ENCODE measurements around the gene MAP3K14.

The MAP3K14 gene

DNA sequence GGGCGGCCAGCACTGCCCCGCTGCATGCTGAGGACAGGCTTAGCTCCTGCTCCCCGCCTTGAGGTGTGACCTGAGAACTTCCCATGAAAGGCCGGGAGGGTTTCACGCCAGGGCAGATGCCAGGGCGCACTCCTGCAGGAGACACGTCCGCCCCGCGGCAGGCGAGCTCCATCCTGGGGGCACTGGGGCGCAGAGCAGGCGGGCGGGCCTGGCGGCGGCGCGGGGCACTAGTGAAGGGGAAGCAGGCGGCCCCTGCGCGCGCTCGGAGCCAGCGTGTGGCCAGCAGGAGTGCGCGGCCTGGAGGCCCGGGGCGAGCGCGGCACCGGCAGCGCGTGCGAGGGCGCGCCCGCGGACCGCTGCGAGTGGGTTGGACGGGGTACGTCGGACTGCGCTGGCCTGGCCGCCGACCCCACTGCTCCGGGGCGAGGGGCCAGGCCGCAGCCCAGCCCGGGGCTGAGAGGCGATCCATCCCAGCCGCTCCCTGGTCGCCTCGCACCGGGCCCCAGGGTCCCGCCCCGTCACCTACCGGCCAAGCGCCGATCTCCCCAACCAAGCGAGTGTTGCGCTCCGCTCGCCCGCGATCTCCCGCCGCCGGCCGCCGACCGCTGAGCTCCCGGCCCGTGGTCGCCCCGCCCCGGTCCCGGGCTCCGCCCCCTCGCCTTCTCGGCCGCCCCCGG, at the start of gene MAP3K14:
TSS of gene MAP3K14 (minus strand) at position 587 of the 677 bp plus-strand sequence. CDS start 26,275 bp downstream, outside the sequence.
- Histone ChIP-seq H3K4me1 (ENCODE audit: insufficient read depth, low read length) (peaks cover 64% of the 10 kb centered on the region), H3K9ac (ENCODE audit: low read depth, low read length) (peak within 1 kb of the TSS; percentile 78), H3K9me3 (ENCODE audit: control insufficient read depth, insufficient read depth, low read length) (no peaks in the 10 kb centered on the region), H3K36me3 (ENCODE audit: insufficient read depth, low read length) (no peaks in the 10 kb centered on the region)

GRCh38 chr17:45366049-45366448, 49.2 kb upstream of the MAP3K14 start:
- Histone ChIP-seq H3K9me3 (ENCODE audit: control insufficient read depth, insufficient read depth, low read length) (no peaks in the 10 kb centered on the region), H3K36me3 (ENCODE audit: insufficient read depth, low read length) (no peaks in the 10 kb centered on the region), H3K9ac (ENCODE audit: low read depth, low read length) (no peak overlapping the region), H3K4me1 (ENCODE audit: insufficient read depth, low read length) (peaks cover 34% of the 10 kb centered on the region)

GRCh38 chr17:45364531-45365390, 47.9 kb upstream of the MAP3K14 start:
- Histone ChIP-seq H3K36me3 (ENCODE audit: insufficient read depth, low read length) (no peaks in the 10 kb centered on the region), H3K9ac (ENCODE audit: low read depth, low read length) (peak overlapping the region; percentile 3; the same call in 1 of the 2 replicates), H3K9me3 (ENCODE audit: control insufficient read depth, insufficient read depth, low read length) (no peaks in the 10 kb centered on the region), H3K4me1 (ENCODE audit: insufficient read depth, low read length) (peaks cover 28% of the 10 kb centered on the region)

DNA sequence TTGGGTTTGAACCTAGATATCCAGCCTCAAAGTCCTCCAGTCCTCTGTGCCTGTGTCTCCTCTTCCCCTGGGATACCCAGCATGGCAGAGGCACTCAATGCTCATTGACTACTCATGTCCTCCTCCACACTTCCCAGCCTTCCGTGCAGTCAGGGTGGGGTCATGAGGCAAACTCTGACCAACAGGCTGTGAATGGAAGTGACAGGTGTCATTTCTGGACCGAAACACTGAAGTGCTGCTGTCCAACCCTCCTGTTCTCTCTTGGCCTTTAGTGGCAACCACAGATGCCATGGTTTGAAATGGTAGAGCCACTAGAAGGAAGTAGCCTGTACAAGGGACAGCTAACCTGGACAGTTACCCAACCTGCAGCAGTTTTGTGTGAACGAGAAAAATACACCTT, 46.7 kb upstream of the MAP3K14 start:
- no peaks in the 10 kb centered on the region for H3K9me3 ChIP-seq (ENCODE audit: control insufficient read depth, insufficient read depth, low read length)
- peaks cover 28% of the 10 kb centered on the region for H3K4me1 ChIP-seq (ENCODE audit: insufficient read depth, low read length)
- H3K36me3 ChIP-seq (ENCODE audit: insufficient read depth, low read length) = no peaks in the 10 kb centered on the region
- H3K9ac ChIP-seq (ENCODE audit: low read depth, low read length) = no peak overlapping the region

GRCh38 chr17:45361976-45362375, 45.2 kb upstream of the MAP3K14 start:
- no peak overlapping the region for H3K9ac ChIP-seq (ENCODE audit: low read depth, low read length)
- peaks cover 24% of the 10 kb centered on the region for H3K4me1 ChIP-seq (ENCODE audit: insufficient read depth, low read length)
- H3K36me3 ChIP-seq (ENCODE audit: insufficient read depth, low read length) = no peaks in the 10 kb centered on the region

GRCh38 chr17:45361451-45361850, 44.6 kb upstream of the MAP3K14 start:
- no peak overlapping the region for H3K9ac ChIP-seq (ENCODE audit: low read depth, low read length)
- H3K36me3 ChIP-seq (ENCODE audit: insufficient read depth, low read length) = no peaks in the 10 kb centered on the region
- H3K4me1 ChIP-seq (ENCODE audit: insufficient read depth, low read length) = peaks cover 19% of the 10 kb centered on the region
- no peaks in the 10 kb centered on the region for H3K9me3 ChIP-seq (ENCODE audit: control insufficient read depth, insufficient read depth, low read length)

More at GRCh38 chr17:45361976-45362375, 45.2 kb upstream of the MAP3K14 start:
- H3K9me3 ChIP-seq (ENCODE audit: control insufficient read depth, insufficient read depth, low read length) = no peaks in the 10 kb centered on the region

- Histone ChIP-seq H3K9me3 (ENCODE audit: control insufficient read depth, insufficient read depth, low read length) (no peaks in the 10 kb centered on the region), H3K36me3 (ENCODE audit: insufficient read depth, low read length) (no peaks in the 10 kb centered on the region), H3K4me1 (ENCODE audit: insufficient read depth, low read length) (no peaks in the 10 kb centered on the region; the same call in 1 of the 2 replicates), H3K9ac (ENCODE audit: low read depth, low read length) (no peak overlapping the region)
Observed at GRCh38 chr17:45357364-45357997, 40.7 kb upstream of the MAP3K14 start.

DNA sequence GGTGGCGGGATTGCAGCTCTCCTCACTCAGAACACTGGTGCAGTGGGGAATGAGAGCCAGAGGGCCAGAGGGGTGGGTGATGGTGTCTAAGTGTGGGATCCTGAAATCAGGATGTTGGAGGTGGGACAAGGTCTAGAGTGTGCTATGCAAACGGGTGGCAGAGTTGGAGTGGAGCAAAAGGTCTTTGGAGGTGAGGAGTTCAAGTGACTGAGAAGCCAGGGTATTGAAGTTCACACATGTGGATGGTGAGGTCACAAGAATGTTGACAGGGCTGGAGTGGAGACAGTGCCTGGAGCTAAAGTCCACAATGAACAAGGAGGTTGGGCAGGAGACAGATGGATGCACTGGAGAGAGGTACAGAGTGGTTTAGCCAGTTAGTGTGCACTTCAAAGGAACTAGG, 38.3 kb upstream of the MAP3K14 start:
- no peaks in the 10 kb centered on the region; the same call in 1 of the 2 replicates for H3K4me1 ChIP-seq (ENCODE audit: insufficient read depth, low read length)
- no peaks in the 10 kb centered on the region for H3K36me3 ChIP-seq (ENCODE audit: insufficient read depth, low read length)
- H3K9me3 ChIP-seq (ENCODE audit: control insufficient read depth, insufficient read depth, low read length) = peaks cover 6% of the 10 kb centered on the region; the same call in 1 of the 2 replicates
- no peak overlapping the region for H3K9ac ChIP-seq (ENCODE audit: low read depth, low read length)

DNA sequence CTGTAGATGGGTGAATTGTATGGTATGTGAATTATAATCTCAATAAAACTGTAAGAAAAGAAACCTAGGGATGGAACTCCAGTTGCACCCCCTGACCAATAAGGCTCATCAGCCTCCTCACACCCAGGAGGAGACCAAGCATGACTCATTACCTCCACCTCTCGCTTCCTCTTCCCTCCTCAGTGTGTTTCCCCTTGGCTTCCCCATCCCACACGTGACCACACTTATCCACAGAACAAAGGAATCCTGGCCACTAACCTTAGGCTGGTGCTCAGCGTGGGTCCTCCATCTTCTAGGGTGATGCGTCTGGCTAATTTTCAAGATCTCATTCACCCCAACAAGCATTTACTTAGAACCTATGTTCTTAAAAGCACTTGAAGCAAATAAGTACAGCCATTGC, 36.2 kb upstream of the MAP3K14 start:
- Histone ChIP-seq H3K9me3 (ENCODE audit: control insufficient read depth, insufficient read depth, low read length) (peaks cover 6% of the 10 kb centered on the region; the same call in 1 of the 2 replicates), H3K9ac (ENCODE audit: low read depth, low read length) (no peak overlapping the region), H3K4me1 (ENCODE audit: insufficient read depth, low read length) (no peaks in the 10 kb centered on the region; the same call in 1 of the 2 replicates), H3K36me3 (ENCODE audit: insufficient read depth, low read length) (no peaks in the 10 kb centered on the region)

DNA sequence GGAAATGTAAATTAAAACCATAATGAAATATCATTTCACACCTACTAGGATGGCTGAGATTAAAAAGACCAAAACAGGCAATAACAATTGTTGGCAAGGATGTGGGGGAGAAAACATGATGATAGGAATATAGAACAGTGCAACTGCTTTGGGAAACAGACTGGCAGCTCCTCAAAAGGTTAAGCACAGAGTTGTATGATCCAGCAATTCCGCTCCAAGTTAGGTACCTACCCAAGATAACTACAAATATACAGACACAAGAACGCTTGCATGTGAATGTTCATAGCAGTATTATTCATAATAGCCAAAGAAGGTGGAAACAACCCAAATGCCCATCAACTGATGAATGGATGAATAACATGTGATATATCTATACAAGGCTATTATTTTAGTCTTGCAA, 35.0 kb upstream of the MAP3K14 start:
- Histone ChIP-seq H3K4me1 (ENCODE audit: insufficient read depth, low read length) (no peaks in the 10 kb centered on the region; the same call in 1 of the 2 replicates), H3K36me3 (ENCODE audit: insufficient read depth, low read length) (no peaks in the 10 kb centered on the region), H3K9me3 (ENCODE audit: control insufficient read depth, insufficient read depth, low read length) (peaks cover 6% of the 10 kb centered on the region; the same call in 1 of the 2 replicates), H3K9ac (ENCODE audit: low read depth, low read length) (no peak overlapping the region)

DNA sequence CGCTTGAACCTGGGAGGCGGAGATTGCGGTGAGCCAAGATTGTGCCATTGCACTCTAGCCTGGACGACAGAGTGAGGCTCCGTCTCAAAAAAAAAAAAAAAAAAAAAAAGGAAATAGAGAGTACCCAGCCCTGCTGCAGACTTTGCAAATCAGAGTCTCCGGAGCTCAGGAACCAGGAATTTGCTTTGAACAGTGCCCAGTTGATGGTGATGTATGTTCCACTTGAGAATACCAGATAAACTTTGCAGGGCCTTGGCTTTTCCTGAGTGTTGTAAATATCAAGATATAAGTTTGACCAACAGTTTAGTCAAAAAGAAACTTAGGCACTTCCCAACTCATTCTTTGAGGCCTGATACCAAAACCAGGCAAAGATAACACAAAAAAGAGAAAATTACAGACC, 30.6 kb upstream of the MAP3K14 start:
- Histone ChIP-seq H3K4me1 (ENCODE audit: insufficient read depth, low read length) (peaks cover 11% of the 10 kb centered on the region), H3K9me3 (ENCODE audit: control insufficient read depth, insufficient read depth, low read length) (peaks cover 6% of the 10 kb centered on the region; the same call in 1 of the 2 replicates), H3K9ac (ENCODE audit: low read depth, low read length) (no peak overlapping the region), H3K36me3 (ENCODE audit: insufficient read depth, low read length) (no peaks in the 10 kb centered on the region)

GRCh38 chr17:45346216-45347015, 29.6 kb upstream of the MAP3K14 start:
- H3K9me3 ChIP-seq (ENCODE audit: control insufficient read depth, insufficient read depth, low read length) = no peaks in the 10 kb centered on the region; the same call in 1 of the 2 replicates
- no peak overlapping the region for H3K9ac ChIP-seq (ENCODE audit: low read depth, low read length)
- H3K36me3 ChIP-seq (ENCODE audit: insufficient read depth, low read length) = no peaks in the 10 kb centered on the region
- peaks cover 20% of the 10 kb centered on the region for H3K4me1 ChIP-seq (ENCODE audit: insufficient read depth, low read length)

DNA sequence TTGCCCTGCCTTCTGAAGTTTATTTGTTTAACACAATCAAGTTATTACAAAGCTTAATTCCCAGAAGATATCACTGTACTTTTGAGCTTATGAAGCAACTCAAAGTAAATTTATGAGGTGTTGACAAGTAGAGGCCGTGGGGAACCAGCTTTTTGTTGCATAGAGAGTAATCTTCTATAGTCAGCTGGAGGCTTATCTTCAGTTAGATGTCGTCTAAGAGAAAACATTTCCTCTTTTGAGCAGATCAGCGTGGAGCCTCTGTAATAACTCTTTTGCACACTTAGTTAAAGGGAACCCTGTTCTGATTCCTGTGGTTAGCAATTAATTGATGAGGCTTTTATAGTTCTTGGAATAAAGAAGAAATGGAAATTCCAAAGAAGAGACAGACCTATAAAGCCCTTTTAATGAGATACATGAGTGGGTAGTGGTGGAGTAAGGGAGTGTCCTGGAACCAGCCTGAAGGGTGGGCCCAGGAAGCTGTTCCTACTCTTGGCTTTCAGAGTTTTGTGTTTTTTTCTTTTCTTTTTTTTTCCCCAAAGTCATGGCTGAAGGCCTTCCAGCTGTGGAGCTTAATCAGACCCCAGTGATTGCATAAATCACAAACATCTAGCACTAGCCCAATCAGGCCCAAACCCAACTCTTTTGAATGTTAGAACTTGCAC, 28.9 kb upstream of the MAP3K14 start:
- H3K9ac ChIP-seq (ENCODE audit: low read depth, low read length) = no peak overlapping the region
- H3K36me3 ChIP-seq (ENCODE audit: insufficient read depth, low read length) = no peaks in the 10 kb centered on the region
- no peaks in the 10 kb centered on the region for H3K9me3 ChIP-seq (ENCODE audit: control insufficient read depth, insufficient read depth, low read length)
- peaks cover 22% of the 10 kb centered on the region for H3K4me1 ChIP-seq (ENCODE audit: insufficient read depth, low read length)
